Activated naive CD8-positive, alpha-beta T cell treated with anti-CD3 and anti-CD28 coated beads, Interleukin-2, amount 50 U/mL, for 24 hours (primary cell): ENCODE measurements around the gene TALDO1.

ENCODE experiments used
- ATAC-seq: fragments of 150-1000 bp; cut with Tn5 transposase; one replicate; pipeline ENCODE4 v1.10.0; 2021
- DNase-seq: peaks from one replicate; pipeline ENCODE4 v3.0.0; 2021
- H3K27ac Mint-ChIP-seq: one replicate; pipeline ENCODE4 v1.8.0; 2021; ENCODE audit warnings: mild to moderate bottlenecking, mixed read lengths
- H3K27me3 Mint-ChIP-seq: one replicate; pipeline ENCODE4 v1.8.0; 2021; ENCODE audit warnings: mixed read lengths
- H3K36me3 Mint-ChIP-seq: one replicate; pipeline ENCODE4 v1.8.0; 2021; ENCODE audit warnings: low read depth, mixed read lengths
- H3K4me1 Mint-ChIP-seq: one replicate; pipeline ENCODE4 v1.8.0; 2021; ENCODE audit warnings: mixed read lengths
- H3K4me3 Mint-ChIP-seq: one replicate; pipeline ENCODE4 v1.8.0; 2021; ENCODE audit warnings: mild to moderate bottlenecking, moderate library complexity, mixed read lengths
- H3K9me3 Mint-ChIP-seq: one replicate; pipeline ENCODE4 v1.8.0; 2021; ENCODE audit warnings: mixed read lengths

Gene TALDO1

DNA sequence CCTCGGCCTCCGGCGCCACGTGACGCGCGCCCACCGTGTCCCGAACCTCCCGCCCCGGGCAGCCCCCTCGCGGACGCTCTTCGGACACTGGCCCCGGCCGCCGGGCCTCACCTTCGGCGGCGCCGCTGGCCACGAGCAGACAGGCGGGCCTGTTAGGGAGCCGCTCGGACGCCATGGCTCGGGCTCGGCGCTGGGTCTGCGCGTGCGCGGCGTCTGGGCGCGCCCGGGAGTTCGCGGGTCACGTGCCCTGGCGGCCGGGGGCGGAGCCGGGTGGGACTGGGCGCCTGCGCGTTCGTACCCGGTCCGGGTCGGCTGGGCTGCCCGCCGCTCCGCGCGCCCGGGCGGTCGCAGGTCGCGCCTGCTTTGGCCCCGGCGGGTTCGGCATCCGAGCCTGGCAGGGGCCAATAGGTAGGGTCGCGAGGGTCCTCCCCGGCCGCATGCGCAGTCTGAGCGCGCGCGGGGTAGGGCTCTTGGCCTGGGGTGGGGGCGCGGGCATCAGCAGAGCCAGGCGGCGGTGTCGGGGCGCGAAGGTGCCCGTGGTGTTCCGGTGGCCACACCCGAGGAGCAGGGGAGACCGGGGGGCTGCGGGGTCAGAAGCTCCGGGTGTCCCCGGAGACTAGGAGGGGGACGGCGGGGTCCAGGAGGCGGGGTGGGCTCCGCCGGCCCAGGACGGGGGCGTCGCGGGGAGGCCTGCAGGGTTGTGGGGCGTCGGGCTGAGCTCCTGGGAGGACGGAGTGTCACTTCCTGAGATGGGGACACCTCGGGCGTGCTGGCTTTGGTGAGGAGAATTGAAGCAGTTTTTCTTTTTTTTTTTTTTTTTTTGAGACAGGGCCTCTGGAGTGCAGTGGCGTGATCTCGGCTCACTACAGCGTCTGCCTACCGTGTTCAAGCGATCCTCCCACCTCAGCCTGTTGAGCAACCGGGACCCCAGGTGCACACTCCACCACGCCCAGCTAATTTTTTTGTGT lies 30.3 kb downstream of the TALDO1 start, which contains the start of gene GATD1:
Gene GATD1 (minus strand): TSS at position 200 of the 968 bp plus-strand sequence. CDS start 25 bp downstream, at position 175.
- Mint-ChIP-seq H3K4me1 (peaks cover 16% of the 10 kb centered on the region), H3K4me3 (peak within 1 kb of the TSS; percentile 87), H3K27me3 (no peaks in the 10 kb centered on the region), H3K36me3 (peaks cover 6% of the 10 kb centered on the region), H3K27ac (peak within 1 kb of the TSS; percentile 86), H3K9me3 (no peaks in the 10 kb centered on the region)
- DNase-seq (peak; percentile 98), ATAC-seq (peak; percentile 75)

DNA sequence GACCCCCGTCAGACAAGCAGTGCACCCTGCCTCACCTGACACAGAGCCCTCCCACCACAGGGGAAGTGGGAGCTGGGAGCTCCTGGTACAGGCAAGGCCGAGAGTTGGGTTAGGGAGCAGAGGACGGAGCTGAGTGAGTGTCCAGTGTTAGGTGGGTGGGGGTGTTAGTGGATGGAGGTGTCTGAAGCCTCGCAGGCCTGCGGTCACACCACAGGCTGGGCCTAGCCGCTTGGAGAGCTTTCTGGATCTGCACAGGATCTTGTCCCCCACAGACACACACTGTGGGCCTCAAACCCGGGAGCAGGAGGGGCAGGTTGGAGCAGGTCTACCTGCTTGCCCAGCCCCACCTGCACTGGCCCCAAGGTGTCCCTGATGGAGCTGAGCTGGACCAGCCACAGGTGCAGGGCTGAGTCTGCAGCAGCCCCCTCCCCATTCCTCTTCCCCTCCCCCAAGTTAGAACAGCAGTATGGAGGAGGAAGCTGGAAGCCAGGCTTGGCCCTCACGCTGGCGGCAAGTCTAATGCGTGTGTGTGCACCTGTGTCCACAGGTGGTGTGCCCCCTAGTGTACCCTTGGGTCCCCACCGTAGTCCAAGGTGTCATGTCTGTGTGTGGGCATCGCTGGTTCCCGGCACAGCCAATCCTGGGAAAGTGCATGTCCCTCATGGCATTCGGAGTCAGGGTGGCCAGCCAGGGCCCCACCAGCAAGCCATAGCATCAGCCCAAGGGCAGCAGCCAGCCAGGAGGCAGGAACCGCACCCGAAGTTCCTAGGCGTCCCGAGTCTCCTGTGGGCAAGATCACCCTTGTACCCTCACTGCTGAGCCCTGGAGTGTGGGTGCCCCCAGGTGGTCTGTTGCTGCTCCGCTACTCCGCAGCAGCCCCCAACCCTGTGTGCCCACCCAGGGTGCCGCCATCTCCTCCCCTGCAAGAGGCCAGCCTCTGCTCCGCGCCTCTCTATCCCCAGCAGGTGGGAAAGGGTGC lies 32.0 kb downstream of the TALDO1 start:
- ATAC-seq (no peak), DNase-seq (no peak)
- Mint-ChIP-seq H3K4me1 (peaks cover 19% of the 10 kb centered on the region), H3K36me3 (peaks cover 6% of the 10 kb centered on the region), H3K9me3 (no peaks in the 10 kb centered on the region), H3K27me3 (no peaks in the 10 kb centered on the region), H3K4me3 (peak overlapping the region; percentile 38), H3K27ac (no peak overlapping the region)

GRCh38 chr11:779955-780532 lies 32.8 kb downstream of the TALDO1 start:
- H3K4me3 Mint-ChIP-seq = no peak overlapping the region
- H3K36me3 Mint-ChIP-seq = peaks cover 6% of the 10 kb centered on the region
- H3K27ac Mint-ChIP-seq = no peak overlapping the region
- peaks cover 19% of the 10 kb centered on the region for H3K4me1 Mint-ChIP-seq
- ATAC-seq (no peak), DNase-seq (no peak)
- H3K27me3 Mint-ChIP-seq = no peaks in the 10 kb centered on the region
- H3K9me3 Mint-ChIP-seq = no peaks in the 10 kb centered on the region

DNA sequence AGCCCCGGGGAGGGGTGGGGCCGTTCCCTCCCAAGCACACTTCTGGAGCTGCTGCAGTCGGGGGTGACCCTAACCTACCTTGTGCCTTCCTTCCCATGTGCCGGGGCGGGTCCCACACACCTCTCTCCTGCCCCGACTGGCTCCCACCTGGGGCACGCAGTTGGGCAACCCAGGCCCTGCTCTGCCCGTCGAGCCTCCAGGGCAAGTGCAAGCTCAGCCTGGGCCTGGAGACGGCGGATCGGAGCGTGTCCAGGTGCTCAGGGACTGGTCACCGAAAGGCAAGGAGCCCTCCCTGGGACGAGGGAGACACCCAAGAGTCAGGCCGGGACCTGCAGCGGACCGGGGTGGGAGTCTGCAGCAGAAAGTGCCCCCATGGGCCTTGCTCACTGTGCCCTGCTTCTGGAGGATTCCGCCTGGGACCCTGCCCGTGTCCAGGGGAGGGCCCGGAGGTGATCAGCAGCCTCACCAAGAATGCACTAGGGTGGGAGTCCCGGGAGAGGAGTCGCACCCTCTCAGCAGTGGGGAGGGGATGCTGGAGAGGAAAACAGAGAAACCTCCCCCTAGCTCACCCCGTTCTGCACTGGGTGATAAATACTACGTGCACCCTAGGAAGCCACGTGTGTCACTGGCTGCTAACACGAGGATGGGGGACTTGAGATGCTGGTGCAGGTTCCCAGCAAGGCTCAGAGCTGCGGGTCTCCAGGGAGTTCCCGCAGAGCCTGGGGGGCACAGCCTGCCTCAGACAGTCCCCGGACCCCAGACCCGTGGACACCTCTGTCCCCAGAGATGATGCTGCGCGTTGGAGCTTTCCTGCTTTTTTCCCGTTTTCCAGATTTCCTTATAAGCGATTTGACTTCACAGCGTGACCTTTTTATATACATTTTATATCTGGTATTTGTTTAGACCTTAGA lies 35.3 kb downstream of the TALDO1 start:
- H3K27ac Mint-ChIP-seq = no peak overlapping the region

GRCh38 chr11:783581-784015 lies 36.3 kb downstream of the TALDO1 start:
- Mint-ChIP-seq H3K4me1 (peaks cover 5% of the 10 kb centered on the region), H3K9me3 (no peaks in the 10 kb centered on the region), H3K36me3 (no peaks in the 10 kb centered on the region), H3K27ac (no peak overlapping the region), H3K27me3 (no peaks in the 10 kb centered on the region), H3K4me3 (no peak overlapping the region)
- ATAC-seq (peak; percentile 79), DNase-seq (peak; percentile 57)

More for the DNA sequence above, 35.3 kb downstream of the TALDO1 start:
- DNase-seq (no peak), ATAC-seq (no peak)
- Mint-ChIP-seq H3K36me3 (no peaks in the 10 kb centered on the region), H3K27me3 (no peaks in the 10 kb centered on the region), H3K4me3 (no peak overlapping the region), H3K4me1 (peaks cover 7% of the 10 kb centered on the region), H3K9me3 (no peaks in the 10 kb centered on the region)

- Mint-ChIP-seq H3K27me3 (peaks cover 2% of the 10 kb centered on the region), H3K9me3 (no peaks in the 10 kb centered on the region), H3K4me3 (no peak overlapping the region), H3K4me1 (peaks cover 5% of the 10 kb centered on the region), H3K27ac (no peak overlapping the region), H3K36me3 (peaks cover 3% of the 10 kb centered on the region)
- DNase-seq (no peak), ATAC-seq (no peak)
Measured at GRCh38 chr11:786235-787083, 39.2 kb downstream of the TALDO1 start.

- peaks cover 5% of the 10 kb centered on the region for H3K4me1 Mint-ChIP-seq
- H3K27ac Mint-ChIP-seq = no peak overlapping the region
- peaks cover 2% of the 10 kb centered on the region for H3K27me3 Mint-ChIP-seq
- peaks cover 3% of the 10 kb centered on the region for H3K36me3 Mint-ChIP-seq
- H3K4me3 Mint-ChIP-seq = no peak overlapping the region
- DNase-seq (no peak), ATAC-seq (no peak)
- no peaks in the 10 kb centered on the region for H3K9me3 Mint-ChIP-seq
Measured at GRCh38 chr11:787084-787675, 39.9 kb downstream of the TALDO1 start.

- ATAC-seq = no peak
Measured at GRCh38 chr11:788009-788640, 40.9 kb downstream of the TALDO1 start.

GRCh38 chr11:788953-789940 lies 42.0 kb downstream of the TALDO1 start:
- Mint-ChIP-seq H3K9me3 (no peaks in the 10 kb centered on the region), H3K4me3 (peak overlapping the region; percentile 26), H3K4me1 (peaks cover 2% of the 10 kb centered on the region), H3K36me3 (peaks cover 3% of the 10 kb centered on the region), H3K27ac (no peak overlapping the region), H3K27me3 (peaks cover 2% of the 10 kb centered on the region)
- no peak for DNase-seq
- no peak for ATAC-seq

More at GRCh38 chr11:788009-788640, 40.9 kb downstream of the TALDO1 start:
- Mint-ChIP-seq H3K27me3 (peaks cover 2% of the 10 kb centered on the region), H3K9me3 (no peaks in the 10 kb centered on the region), H3K4me1 (peaks cover 5% of the 10 kb centered on the region), H3K27ac (no peak overlapping the region), H3K4me3 (no peak overlapping the region), H3K36me3 (peaks cover 3% of the 10 kb centered on the region)
- DNase-seq = no peak

- DNase-seq = peak; percentile 61
- peaks cover 2% of the 10 kb centered on the region for H3K4me1 Mint-ChIP-seq
- H3K9me3 Mint-ChIP-seq = no peaks in the 10 kb centered on the region
- ATAC-seq = peak; percentile 21
- peak within 1 kb of the TSS; percentile 26 for H3K4me3 Mint-ChIP-seq
- H3K27me3 Mint-ChIP-seq = peaks cover 2% of the 10 kb centered on the region
- peaks cover 3% of the 10 kb centered on the region for H3K36me3 Mint-ChIP-seq
- H3K27ac Mint-ChIP-seq = peak within 1 kb of the TSS; percentile 46
Measured at GRCh38 chr11:789943-790342, 42.7 kb downstream of the TALDO1 start, which contains the start of gene CEND1. CEND1 (minus strand) TSS chr11:790090; CDS start chr11:788576, 1,514 bp downstream.
